ENCODE results near the gene ZNF764.

DNA sequence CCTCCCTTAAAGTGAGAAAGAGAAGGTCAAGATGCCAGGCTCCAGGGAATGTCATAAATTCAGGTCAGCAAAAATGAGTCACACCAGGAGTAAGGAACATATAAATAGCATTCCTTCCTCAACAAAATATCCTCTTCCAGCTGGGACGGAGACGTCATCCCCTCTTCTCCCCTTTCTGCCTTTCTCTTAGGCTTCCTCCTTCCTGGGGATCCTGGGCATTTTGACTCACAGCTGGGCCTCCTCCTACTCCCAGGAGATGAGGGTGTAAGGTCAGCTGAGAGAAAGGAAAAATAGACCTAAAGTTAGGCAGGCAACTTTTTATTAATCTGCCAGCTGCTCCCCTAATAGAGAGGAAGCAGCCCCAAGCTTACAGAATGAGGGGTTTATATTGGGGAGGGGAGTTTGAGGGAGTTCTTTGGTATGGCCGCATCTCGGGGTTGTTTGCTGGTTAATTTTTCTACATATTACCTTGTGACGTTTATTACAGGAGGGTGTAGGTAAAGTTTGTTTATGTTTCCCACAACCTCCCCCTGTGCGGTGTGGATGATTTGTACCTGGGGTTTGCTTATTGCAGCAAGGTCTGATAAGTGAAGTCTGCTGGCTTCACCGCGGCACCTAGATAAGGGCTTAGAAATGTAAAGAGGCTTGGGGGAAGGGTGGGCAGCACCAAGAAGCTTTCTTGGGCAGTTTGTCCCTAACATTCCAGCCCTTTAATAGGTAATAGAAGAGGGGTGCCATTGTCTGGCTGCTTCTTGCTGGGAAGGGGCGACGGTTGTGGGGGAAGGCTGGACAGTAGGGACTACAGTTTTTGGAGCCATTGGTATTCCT, 16.5 kb downstream of the ZNF764 start:
- TF ChIP-seq YY1 (IDR thresholded peaks at IDR 0.05; ENCODE audit: insufficient read depth, insufficient read length) (no peak), ZNF274 (IDR thresholded peaks at IDR 0.05; ENCODE audit: low read depth, low read length) (no peak)
